Caco-2 (cell line): ENCODE data around the gene KIAA1958. TPM values are rescaled to one million over a fixed set of nuclear protein-coding genes. Genes with fewer than 3 reads are reported as not detected.

Source experiments
- BruUV-seq: library from RNA; stranded (reverse); fragments of 400-500 nt; replicated peaks from 2 replicates; lab custom pipeline; 2021; lab: Mats Ljungman, UMichigan
- CTCF ChIA-PET: fragments of 300-600 bp; sonication (Branson Sonifier 250); formaldehyde crosslinking; loops from one replicate; lab custom pipeline; 2022; ENCODE audit warnings: antibody characterized with exemption; lab: Charles Lee
- POLR2A ChIA-PET: fragments of 300-600 bp; sonication (Branson Sonifier 250); formaldehyde crosslinking; loops from one replicate; lab custom pipeline; 2022; ENCODE audit warnings: antibody characterized with exemption; lab: Charles Lee
- DNase-seq, 2 experiments: peaks; one replicate each; pipeline versions ENCODE4 v3.0.0 to v3.0.0-alpha.2; 2020 to 2022
- H3K27me3 ChIP-seq: replicated peaks from 2 replicates; pipeline ENCODE4 v1.6.0; 2011; ENCODE audit warnings: low read length; ENCODE audit not compliant: control insufficient read depth, insufficient read depth
- H3K36me3 ChIP-seq: 2 replicates; pipeline ENCODE4 v1.5.1; 2011; ENCODE audit warnings: low read length; ENCODE audit not compliant: control insufficient read depth, insufficient read depth
- H3K4me1 ChIP-seq: fragments of 250-450 bp; sonication (Bioruptor Pico); 2 replicates; pipeline ENCODE4 v1.5.1; 2020; ENCODE audit warnings: mild to moderate bottlenecking
- H3K4me3 ChIP-seq: 2 replicates; pipeline ENCODE4 v1.5.1; 2011; ENCODE audit warnings: low read depth, mild to moderate bottlenecking, control low read depth, low read length
- H3K9me3 ChIP-seq: fragments of 250-450 bp; sonication (Bioruptor Pico); 2 replicates; pipeline ENCODE4 v1.5.1; 2020; ENCODE audit warnings: mild to moderate bottlenecking, moderate library complexity
- H3K27ac Mint-ChIP-seq: one replicate; pipeline ENCODE4 v1.8.0; 2022; ENCODE audit warnings: mixed read lengths; ENCODE audit not compliant: unreplicated experiment
- H3K27me3 Mint-ChIP-seq: one replicate; pipeline ENCODE4 v1.8.0; 2022; ENCODE audit warnings: mixed read lengths; ENCODE audit not compliant: insufficient read depth, unreplicated experiment
- H3K36me3 Mint-ChIP-seq: one replicate; pipeline ENCODE4 v1.8.0; 2022; ENCODE audit warnings: mild to moderate bottlenecking, mixed read lengths; ENCODE audit not compliant: insufficient read depth, unreplicated experiment
- H3K4me1 Mint-ChIP-seq: one replicate; pipeline ENCODE4 v1.8.0; 2022; ENCODE audit warnings: low read depth, mixed read lengths; ENCODE audit not compliant: unreplicated experiment
- H3K4me3 Mint-ChIP-seq: one replicate; pipeline ENCODE4 v1.8.0; 2022; ENCODE audit warnings: mild to moderate bottlenecking, moderate library complexity, mixed read lengths; ENCODE audit not compliant: unreplicated experiment
- H3K9me3 Mint-ChIP-seq: one replicate; pipeline ENCODE4 v1.8.0; 2022; ENCODE audit warnings: mixed read lengths; ENCODE audit not compliant: unreplicated experiment
- intact Hi-C: fragments of 100-400 bp; cut with micrococcal nuclease; formaldehyde crosslinking; loops from one replicate; pipeline ENCODE4 v1.10.0; 2022; ENCODE audit not compliant: unreplicated experiment
- total RNA-seq: library from RNA; stranded (reverse); gene quantifications from 2 replicates; pipeline ENCODE4 v1.2.3, GENCODE V29; 2022
- TF ChIP-seq, protein P1 (sequence below), 2 experiments: fragments of 200-600 bp in 1 of 2; IDR thresholded peaks; 1 replicate in 1 of 2; 2 replicates in 1 of 2; pipeline versions ENCODE4 v1.5.1 to v1.8.0; 2011 to 2022; ENCODE audit warnings: antibody characterized with exemption in 1 of 2, control low read depth in 1 of 2, inconsistent platforms in 1 of 2, low read depth in 1 of 2, low read length in 1 of 2, mild to moderate bottlenecking in 1 of 2, moderate library complexity in 1 of 2; ENCODE audit not compliant: insufficient read depth in 1 of 2, severe bottlenecking in 1 of 2, unreplicated experiment in 1 of 2

The KIAA1958 gene
- total RNA-seq, 1 experiment from 2014 or later = 20.0 TPM

DNA sequence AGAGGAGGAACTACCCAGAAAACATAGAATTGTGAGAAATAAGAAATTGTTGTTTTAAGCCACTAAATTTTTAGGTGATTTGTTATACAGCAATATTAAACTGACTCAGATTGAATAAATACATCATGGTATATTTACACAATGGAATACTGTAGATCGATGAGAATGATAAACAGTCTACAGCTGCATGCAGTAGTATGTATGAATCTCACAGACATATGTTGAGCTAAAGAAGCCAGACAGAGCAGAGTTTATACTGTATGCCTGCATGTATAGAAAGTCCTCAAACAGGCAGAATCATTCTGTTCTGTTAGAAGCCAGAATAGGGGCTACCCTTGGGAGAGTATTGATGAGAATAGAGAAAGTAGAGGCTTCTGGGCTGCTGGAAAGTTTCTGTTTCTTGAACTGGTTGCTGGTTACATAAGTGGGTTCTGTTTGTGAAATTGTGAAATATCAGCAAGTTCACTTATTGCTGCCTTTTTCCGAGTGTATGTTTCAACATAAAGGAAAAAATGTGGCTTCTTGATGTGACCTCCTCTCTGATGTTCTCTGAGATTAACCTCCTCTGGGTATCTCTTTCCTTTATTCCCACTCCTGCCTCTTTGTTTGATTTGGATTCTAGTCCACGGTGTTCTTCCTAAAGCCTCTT, 9.6 kb downstream of the KIAA1958 start:
- intact Hi-C loops = no loop called here
- DNase-seq = peak in 1 of 2 experiments; percentile 5
- CTCF ChIA-PET = no interaction called here

DNA sequence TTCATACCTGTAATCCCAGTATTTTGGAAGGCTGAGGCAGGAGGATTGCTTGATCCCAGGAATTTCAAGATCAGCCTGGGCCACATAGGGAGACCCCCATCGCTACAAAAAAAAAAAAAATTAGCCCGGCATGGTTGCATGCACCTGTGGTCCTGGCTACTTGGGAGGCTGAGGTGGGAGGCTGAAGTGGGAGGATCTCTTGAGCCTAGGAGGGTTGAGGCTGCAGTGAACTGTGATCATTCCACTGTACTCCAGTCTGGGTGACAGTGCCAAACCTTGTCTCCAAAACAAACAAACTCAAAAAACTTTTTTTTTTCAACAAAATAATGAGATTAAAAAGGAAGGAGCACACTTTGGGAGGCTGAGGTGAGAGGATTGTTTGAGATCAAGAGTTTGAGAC, 14.2 kb downstream of the KIAA1958 start:
- Histone ChIP-seq H3K4me1 (peaks cover 17% of the 10 kb centered on the region), H3K27me3 (no peaks in the 10 kb centered on the region), H3K9me3 (no peaks in the 10 kb centered on the region), H3K36me3 (no peaks in the 10 kb centered on the region), H3K4me3 (no peak overlapping the region)
- intact Hi-C loops = no loop called here
- POLR2A ChIA-PET = interaction anchor here (0.7 kb wide), 1 partner anchor 28 kb away, joined by 5 read pairs; no protein-coding TSS in a partner anchor
- H3K4me3 Mint-ChIP-seq = no peak overlapping the region
- no TSS peak for BruUV-seq
- no peaks in the 10 kb centered on the region for H3K9me3 Mint-ChIP-seq
- no peak overlapping the region for H3K27ac Mint-ChIP-seq
- H3K4me1 Mint-ChIP-seq = peaks cover 20% of the 10 kb centered on the region
- H3K36me3 Mint-ChIP-seq = peaks cover 13% of the 10 kb centered on the region
- H3K27me3 Mint-ChIP-seq = no peaks in the 10 kb centered on the region
- CTCF ChIA-PET = no interaction called here
- no peak for DNase-seq
- TF ChIP-seq, protein P1, sequence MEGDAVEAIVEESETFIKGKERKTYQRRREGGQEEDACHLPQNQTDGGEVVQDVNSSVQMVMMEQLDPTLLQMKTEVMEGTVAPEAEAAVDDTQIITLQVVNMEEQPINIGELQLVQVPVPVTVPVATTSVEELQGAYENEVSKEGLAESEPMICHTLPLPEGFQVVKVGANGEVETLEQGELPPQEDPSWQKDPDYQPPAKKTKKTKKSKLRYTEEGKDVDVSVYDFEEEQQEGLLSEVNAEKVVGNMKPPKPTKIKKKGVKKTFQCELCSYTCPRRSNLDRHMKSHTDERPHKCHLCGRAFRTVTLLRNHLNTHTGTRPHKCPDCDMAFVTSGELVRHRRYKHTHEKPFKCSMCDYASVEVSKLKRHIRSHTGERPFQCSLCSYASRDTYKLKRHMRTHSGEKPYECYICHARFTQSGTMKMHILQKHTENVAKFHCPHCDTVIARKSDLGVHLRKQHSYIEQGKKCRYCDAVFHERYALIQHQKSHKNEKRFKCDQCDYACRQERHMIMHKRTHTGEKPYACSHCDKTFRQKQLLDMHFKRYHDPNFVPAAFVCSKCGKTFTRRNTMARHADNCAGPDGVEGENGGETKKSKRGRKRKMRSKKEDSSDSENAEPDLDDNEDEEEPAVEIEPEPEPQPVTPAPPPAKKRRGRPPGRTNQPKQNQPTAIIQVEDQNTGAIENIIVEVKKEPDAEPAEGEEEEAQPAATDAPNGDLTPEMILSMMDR (IDR thresholded peaks at IDR 0.05; ENCODE audit: insufficient read depth in 1 of 2, low read depth in 1 of 2, low read length in 1 of 2, severe bottlenecking in 1 of 2, unreplicated experiment in 1 of 2) = no peak

More for the DNA sequence above, 9.6 kb downstream of the KIAA1958 start:
- Histone ChIP-seq H3K4me3 (no peak overlapping the region), H3K4me1 (no peaks in the 10 kb centered on the region; the same call in 1 of the 2 replicates), H3K36me3 (no peaks in the 10 kb centered on the region; the same call in 1 of the 2 replicates), H3K27me3 (no peaks in the 10 kb centered on the region), H3K9me3 (peaks cover 11% of the 10 kb centered on the region)
- POLR2A ChIA-PET = no interaction called here
- Mint-ChIP-seq H3K27ac (no peak overlapping the region), H3K27me3 (no peaks in the 10 kb centered on the region), H3K36me3 (peaks cover 49% of the 10 kb centered on the region), H3K9me3 (peaks cover 37% of the 10 kb centered on the region), H3K4me1 (no peaks in the 10 kb centered on the region), H3K4me3 (no peak overlapping the region)
- no TSS peak for BruUV-seq
- TF ChIP-seq, protein P1 (IDR thresholded peaks at IDR 0.05; ENCODE audit: insufficient read depth in 1 of 2, low read depth in 1 of 2, low read length in 1 of 2, severe bottlenecking in 1 of 2, unreplicated experiment in 1 of 2) = no peak

DNA sequence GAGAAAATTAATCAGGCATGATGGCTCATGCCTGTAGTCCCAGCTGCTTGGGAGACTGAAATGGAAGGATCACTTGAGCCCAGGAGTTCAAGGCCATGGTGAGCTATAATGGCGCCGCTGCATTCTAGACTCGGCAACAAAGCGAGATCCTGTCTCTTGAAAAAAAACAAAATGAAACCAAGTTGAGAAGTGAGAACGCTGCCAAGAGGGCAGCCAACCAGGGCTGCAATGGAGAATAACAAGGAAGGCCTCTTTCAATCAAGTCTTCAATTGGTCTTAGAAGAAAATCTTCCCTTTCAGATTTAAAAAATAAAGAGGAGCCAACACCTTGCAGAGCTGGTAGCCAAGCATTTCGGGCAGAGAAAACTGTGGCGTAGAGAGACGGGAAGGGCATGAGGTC, 14.7 kb downstream of the KIAA1958 start:
- no peaks in the 10 kb centered on the region for H3K9me3 ChIP-seq
- H3K4me1 ChIP-seq = peaks cover 22% of the 10 kb centered on the region
- no peaks in the 10 kb centered on the region for H3K27me3 ChIP-seq
- intact Hi-C loops = no loop called here
- TF ChIP-seq, protein P1 (IDR thresholded peaks at IDR 0.05; ENCODE audit: insufficient read depth in 1 of 2, low read depth in 1 of 2, low read length in 1 of 2, severe bottlenecking in 1 of 2, unreplicated experiment in 1 of 2) = no peak
- H3K36me3 ChIP-seq = no peaks in the 10 kb centered on the region
- BruUV-seq = no TSS peak
- Mint-ChIP-seq H3K4me3 (no peak overlapping the region), H3K36me3 (peaks cover 12% of the 10 kb centered on the region), H3K9me3 (no peaks in the 10 kb centered on the region), H3K27ac (no peak overlapping the region), H3K27me3 (no peaks in the 10 kb centered on the region), H3K4me1 (peaks cover 22% of the 10 kb centered on the region)
- DNase-seq = no peak
- no peak overlapping the region for H3K4me3 ChIP-seq
- ChIA-PET CTCF (no interaction called here), POLR2A (interaction anchor here (0.5 to 0.7 kb wide), 2 partner anchors 15 to 29 kb away, joined by 5 to 8 read pairs; no protein-coding TSS in a partner anchor)
